ENCODE results near the gene GAB2.

GAB2 gene

DNA sequence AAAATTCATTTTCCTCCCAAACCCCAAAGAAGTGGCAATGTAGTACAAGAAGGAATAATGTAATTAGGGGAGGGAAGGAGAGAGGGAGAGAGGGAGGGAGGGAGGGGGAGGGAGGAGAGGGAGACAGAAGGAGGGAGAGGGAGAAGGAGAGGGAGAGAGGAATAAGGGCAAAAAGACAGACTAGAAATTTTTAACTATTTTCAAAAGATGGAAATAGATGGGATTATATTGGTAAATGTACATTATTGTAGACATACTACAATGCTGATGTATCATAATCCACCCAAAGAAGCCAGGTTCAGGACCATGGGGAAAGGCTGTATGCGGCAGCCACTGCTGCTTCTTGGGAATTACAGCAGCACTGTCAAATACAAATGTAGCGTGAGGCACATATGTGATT lies 74.3 kb downstream of the GAB2 start:
- no peak for DNase-seq (ENCODE audit: low read depth)

DNA sequence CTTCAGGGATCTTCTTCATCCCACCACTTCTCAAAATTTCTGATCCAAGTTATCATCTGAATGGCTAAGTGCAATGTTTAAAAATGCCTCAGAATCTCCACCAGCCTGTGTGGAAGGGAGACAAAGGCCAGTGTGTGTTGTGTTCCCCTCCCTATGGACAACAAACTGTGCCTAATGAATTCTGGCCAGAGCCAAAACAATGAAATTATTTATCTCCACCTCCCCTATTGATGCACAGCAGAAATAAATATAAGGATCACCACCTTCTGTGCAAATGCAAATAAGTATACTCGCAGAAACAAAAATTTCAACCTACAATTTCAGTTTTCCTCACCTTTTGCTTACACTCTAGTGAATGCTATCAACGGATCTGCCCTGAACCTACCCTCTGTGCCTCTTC lies 75.8 kb downstream of the GAB2 start:
- no peak for DNase-seq (ENCODE audit: low read depth)

DNA sequence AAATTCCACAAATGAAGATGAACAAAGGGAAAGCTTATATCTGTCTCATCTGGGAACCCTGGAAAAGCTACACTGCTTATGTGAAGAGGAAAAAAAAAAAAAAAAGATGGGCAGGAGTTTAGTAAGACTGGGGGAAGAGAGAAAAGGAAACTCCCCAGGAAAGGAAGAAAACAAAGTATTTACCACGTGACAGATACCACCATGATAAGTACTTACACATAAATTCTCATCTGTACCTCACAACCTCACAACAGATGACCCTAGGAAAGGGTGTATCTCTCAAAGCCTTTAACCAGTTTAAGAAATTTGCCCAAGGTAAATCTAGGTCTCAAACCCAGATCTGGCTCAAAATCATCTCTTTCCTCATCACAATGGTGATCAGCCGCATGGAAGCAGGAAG lies 77.1 kb downstream of the GAB2 start:
- no peak for DNase-seq (ENCODE audit: low read depth)

DNA sequence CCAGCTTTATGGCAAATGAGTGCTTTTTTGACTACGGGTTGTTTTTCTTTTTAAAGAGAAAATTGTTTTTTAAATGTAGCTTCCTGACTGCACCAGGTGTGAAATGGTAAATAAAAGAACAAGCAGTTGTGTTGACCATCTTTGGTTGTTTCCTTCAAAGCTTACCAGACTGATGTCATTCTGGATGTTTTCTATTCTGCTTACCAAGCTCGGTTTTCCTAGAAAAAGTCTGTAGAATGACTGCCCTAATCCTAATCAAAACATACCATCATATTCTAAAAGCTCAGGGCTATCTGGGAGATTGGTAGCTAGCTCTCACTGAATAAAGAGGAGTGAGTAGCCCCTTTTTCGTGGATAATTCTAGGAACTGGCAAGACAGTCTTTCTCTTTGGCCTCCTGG lies 77.7 kb downstream of the GAB2 start:
- no peak for DNase-seq (ENCODE audit: low read depth)

DNA sequence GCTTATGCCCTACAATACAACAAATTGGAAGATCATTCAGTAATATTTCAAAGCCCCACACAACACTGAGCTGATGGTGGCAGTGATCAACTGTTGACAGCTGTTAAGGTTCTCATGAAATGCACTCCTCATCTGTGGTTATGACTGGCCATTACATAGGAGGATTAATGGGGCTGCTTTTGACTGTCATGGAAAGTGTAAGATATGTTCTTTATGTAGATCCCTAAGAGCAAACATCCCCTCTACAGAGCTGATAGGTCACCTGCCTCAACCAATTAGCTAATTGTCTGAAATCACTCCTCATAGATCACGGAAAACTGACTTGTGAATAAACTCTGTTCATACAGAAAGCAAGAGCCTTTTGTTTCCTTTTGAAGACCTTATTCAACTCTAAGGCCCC lies 78.1 kb downstream of the GAB2 start:
- no peak for DNase-seq (ENCODE audit: low read depth)

DNA sequence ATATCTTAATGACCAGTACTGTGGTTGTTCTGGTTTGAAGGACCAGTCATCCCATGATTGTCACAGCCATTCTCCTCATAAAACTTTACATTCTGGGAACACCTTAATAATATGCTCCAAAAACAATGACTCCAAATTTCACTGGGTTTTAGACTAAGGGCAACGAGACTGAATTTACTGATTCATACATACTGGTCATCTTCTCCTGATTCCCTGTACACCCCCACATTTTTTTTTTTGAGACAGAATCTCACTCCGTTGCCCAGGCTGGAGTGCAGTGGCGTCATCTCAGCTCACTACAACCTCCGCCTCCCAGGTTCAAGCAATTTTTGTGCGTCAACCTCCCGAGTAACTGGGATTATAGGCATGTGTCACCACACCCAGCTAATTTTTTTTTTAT lies 78.9 kb downstream of the GAB2 start:
- DNase-seq (ENCODE audit: low read depth): no peak

DNA sequence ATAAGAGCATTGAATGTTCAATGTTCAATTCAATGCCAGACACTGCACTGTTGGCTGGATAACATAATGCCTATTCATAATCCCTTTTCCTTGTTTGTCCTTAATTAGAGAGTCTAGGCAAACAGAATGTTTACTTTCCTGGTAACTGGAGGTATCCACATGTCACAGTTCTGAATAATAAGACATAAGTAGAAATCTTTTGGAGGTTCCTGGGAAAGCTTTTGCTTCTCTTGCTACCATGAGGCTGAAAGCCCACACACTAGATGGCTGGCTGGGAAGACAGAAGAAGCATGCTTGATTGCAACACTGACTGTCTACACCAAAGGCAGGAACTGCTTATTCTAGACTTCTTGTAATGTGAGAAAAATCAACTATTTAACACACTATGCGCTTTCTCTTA lies 79.5 kb downstream of the GAB2 start:
- DNase-seq (ENCODE audit: low read depth): no peak

DNA sequence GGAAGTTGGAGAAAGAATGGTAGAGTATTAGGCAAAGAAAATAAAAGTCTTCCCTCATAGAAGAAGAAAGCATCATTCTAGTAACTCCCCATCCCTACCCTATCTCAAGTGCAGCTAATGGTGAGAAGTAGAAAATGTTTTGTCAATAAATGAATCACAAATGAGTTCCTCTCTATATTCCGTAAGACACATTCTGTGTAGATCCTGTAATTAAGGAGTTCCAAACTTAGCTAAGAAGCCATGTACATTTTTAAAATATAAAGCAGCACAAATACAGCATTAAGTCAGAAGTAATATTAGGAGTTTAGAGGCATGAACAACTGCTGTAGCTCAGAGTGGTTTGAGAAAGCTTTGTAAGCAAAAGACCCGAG lies 80.1 kb downstream of the GAB2 start:
- DNase-seq (ENCODE audit: low read depth): no peak

DNA sequence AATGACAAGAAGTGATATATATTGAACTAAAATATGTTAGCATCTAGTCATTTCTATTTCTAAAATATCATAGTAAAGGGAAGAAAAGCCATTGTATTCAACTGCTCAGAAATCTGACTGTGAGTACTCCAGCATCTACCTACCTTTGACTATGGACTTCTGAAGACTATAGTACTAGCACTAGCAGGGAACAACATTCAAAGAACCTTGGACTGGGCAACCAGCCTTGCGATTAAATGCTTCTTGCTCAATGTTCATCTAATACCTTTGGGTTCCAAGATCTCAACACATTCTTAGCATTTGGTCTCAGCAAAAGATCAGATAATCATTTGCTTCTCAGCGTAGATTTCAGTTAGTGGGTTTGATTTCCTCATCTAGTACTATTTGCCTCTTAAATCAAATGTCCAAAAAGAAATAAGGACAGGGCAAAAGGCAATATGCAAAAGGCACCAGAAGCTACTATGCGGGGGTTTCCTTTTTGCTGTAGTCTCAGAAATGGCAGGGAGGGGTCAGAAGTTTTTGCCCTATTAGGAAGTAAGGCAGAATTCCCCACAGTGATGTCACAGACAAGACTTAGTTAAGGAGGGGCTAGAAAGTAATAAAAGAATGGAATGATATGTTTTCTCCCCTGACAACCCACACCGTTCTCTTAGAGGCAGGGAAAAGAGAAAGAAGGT lies 80.6 kb downstream of the GAB2 start:
- no peak for DNase-seq (ENCODE audit: low read depth)

DNA sequence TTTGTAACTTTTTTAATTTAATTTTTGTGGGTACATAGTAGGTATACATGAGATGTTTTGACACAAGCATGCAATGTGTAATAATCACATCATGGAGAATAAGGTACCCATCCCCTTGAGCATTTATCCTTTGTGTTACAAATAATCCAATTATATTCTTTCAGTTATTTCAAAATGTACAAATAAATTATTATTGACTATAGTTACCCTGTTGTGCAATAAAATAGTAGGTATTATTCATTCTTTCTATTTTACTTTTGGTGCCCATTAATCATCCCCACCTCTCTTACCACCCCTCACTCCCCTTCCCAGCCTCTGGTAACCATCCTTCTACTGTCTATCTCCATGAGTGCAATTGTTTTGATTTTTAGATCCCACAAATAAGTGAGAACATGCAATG lies 83.5 kb downstream of the GAB2 start:
- no peak for DNase-seq (ENCODE audit: low read depth)

DNA sequence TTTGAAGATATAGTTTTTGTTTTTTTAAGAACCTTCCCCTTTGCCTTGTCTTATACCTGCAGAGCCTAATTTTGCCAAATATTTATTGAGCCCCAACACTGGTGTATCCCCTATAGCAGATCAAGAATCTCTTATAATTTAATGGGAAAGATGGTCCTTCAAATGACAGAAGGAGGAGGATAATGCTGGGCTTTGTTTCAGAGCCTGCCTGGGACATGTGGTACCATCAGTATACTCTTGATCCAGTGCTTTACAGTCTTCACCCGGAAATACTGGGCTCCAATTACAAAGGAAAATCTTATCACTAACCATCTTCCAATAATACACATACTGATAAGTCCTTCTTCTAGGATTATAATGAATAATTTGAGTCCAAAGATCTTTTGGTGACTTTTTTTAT lies 84.7 kb downstream of the GAB2 start:
- no peak for DNase-seq (ENCODE audit: low read depth)

DNA sequence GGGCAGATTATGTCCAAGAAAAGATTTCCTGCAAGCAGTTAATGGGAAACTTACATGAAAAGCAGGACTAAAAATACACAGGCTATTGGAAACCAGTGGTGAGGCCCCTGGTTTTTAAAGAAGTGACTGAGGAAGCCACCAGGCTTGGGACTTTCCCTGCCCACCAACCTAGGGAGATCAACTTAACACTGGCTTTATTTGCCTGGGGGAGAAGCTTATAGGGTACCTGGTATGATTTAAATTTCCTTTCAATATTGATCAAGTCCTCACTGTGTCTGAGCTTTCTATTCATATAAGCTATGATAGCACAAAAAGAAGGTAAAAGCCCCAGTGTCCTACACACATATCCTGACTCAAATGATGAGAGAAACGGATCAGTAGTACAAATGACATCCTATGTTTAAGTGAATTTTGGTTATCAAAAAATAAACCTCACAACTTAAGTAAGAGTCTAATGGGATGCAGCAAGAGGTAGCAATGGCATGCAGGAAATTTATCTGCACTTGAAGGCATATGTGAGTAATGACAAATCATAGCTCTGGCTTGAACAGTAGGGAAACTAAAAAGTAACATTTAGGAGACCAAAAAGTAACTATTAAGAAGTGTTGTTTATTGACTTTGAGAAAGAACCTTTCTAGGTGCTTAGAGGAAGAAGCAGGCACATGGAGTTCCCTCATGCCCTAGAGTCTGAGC lies 85.3 kb downstream of the GAB2 start:
- no peak for DNase-seq (ENCODE audit: low read depth)

DNA sequence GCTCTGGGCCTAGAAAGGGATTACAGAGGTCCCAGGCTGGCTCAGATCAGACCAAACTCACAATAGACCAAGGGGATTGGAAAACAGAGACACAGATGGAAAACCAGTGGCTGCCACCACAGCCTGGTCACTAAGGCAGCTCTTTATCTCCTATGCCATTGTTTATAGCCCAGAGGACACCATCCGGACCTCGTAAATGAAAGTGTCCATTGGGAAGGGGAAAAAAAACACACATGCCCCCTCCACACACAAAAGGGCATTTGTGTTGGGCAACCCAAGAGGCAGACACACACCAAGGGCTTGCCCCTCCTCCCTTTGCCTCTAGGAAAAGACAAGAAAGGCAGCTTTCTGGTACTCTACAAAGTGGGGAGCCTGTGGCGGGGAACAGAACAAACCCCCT lies 85.9 kb downstream of the GAB2 start:
- DNase-seq (ENCODE audit: low read depth): no peak

DNA sequence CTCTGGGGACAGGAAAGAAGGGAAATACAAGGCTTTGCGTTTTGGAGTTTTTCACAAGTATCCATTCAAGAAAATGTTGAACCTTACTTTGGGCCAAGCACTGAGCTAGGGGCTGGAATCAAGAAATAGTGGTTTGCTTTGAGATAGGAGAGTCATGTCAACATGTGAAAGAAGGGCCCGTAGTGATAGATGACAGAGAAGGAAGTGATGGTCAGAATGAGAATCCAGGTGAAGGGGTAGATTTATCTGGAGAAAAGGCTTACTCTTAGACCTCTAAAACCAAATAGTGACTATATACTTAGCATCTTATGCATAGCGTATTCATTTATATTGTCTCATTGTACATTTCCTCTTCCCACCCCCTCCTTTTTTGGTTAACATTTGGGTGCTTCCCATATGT lies 87.3 kb downstream of the GAB2 start:
- no peak for DNase-seq (ENCODE audit: low read depth)

DNA sequence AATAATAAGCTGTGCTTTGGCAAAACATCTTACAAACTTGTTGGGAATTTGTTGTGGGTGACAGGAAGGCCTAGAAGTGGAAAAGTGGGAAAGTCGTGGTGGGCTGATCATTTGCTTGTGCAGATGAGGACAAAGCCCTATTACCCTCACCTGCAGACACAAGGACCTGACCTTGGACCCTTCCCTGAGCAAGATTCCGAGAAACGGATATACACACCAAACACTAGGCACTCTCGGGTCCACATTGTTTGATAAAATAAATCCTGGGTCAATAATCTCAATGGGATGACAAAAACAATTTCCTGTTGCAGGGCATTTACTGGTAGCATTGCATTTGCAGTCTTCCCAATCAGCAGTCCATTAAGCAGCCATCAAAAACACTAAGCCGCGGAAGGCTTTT lies 89.7 kb downstream of the GAB2 start:
- no peak for DNase-seq (ENCODE audit: low read depth)

DNA sequence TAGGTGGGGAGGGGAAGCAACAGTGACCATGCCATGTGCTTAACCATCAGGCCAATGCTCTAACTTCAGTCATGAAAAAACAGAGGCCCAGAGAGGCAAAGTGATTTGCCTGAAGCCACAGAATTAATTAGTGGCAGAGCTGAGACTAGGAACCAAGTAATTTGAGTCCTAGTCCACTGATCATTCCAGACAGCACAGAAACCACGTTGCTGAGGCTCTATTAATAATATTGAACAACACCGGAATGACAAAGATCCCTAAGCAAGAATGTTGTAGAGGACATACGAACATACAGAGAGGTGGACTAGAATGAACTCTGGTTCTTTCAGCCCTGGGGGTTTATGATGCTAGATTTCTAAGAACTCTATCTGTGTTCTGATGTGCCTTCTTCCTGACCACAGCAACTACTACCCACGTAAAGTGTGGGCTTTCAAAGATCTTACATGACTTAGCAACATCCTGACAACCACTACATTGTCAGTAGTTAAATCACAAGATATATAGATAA lies 92.3 kb downstream of the GAB2 start:
- DNase-seq (ENCODE audit: low read depth): no peak

DNA sequence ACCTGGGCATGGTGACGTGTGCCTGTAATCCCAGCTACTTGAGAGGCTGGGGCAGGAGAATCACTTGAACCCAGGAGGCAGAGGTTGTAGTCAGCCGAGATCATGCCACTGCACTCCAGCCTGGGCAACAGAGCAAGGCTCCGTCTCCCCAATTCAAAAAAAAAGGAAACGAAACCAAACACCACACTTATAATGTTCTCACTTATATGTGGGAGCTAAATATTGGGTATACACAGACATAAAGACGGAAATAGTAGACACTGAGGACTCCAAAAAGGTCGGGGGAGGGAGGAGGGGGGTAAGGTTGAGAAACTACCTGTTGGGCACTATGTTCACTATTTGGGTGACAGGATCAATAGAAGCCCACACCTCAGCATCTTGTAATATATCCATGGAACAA lies 94.3 kb downstream of the GAB2 start:
- no peak for DNase-seq (ENCODE audit: low read depth)

DNA sequence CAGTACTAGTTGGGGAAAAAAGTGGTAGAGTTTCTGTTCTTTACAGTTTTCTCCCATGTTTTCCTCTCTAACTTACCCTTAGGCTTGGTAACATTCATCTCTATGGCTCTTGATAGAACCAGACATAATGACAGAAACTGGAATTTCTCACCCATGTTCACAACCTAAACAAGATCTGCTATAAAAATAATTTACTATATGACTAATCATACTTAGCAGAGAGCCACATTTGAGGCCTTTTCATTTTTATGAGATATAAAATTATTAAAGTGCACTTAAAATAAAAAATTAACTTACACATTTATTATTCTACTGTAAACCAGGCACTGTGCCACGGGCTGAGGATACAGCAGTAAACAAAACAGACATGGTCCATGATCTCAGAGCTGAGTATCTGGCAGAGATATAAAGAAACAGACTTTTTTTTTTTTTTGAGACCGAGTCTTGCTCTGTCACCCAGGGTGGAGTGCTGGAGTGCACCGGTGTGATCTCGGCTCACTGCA lies 98.1 kb downstream of the GAB2 start:
- DNase-seq (ENCODE audit: low read depth): no peak

DNA sequence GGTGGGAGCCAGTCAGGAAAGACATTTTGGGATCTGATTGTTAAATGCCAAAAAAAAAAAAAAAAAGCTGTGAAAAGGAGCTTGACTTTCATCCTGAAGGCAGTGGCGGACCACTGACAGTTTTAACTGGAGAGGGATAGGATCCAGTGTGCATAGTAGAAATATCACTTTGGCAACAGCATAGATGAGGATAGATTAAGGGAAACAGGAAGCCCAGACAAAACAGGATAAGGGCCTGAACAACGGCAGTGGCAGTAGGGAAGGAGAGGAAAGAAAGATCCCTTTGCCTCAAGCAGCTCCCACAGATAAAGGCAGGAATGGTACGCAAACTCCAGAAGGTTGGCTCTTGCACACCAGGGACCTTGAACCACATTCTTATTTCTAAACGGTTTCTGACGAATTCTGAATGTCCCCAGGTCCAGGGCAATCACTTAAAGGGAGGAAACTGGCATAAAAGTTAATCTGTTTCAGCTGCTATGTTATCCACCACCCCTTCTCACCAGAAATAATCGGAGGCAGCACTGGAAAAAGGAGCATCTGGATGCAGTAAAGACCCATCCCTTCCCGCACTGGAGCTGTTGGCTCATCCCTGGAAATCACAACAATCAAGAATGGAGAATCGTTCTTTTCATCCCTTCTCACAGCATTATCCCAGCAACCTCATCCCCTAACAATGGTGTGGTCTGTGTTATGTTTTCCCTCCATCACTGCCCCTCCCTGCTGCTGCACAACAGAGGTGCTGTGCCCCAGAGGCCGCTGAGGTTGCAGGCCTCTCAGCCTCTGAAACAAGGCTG lies 99.1 kb downstream of the GAB2 start:
- DNase-seq (ENCODE audit: low read depth): no peak

DNA sequence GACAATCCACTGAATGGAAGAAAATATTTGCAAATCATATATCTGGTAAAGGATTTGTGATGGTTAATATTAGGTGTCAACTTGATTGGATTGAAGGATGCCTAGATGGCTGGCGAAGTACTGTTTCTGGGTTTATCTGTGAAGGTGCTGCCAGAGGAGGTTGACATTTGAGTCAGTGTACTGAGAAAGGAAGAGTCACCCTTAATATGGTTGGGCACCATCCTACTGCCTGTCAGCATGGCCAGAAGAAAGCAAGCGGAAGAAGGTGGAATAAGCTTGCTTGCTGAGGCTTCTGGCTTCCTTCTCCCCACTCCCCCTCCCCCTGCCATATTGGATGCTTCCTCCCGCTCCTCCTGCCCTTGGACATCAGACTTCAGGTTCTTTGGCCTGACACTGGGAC lies 101.9 kb downstream of the GAB2 start:
- no peak for DNase-seq (ENCODE audit: low read depth)

DNA sequence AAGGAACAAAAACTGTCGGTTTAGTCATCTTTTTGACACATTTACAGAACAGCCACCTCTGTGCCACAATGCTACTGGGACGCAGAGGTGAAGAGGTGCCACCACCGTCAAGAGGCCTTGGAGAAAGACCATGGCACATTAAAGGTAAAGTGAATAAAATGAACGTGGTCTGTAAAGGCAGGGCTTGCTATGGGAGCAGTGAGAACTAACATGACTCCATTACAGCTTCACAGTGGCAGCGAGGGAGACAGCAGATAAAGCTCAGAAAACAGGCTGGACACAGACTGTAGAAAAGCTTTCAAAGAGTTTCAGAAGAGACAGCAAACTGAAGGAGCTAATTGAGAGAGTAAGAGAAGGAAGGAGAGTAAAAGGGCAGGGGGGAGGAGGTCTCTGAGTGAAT lies 102.9 kb downstream of the GAB2 start:
- DNase-seq (ENCODE audit: low read depth): no peak

DNA sequence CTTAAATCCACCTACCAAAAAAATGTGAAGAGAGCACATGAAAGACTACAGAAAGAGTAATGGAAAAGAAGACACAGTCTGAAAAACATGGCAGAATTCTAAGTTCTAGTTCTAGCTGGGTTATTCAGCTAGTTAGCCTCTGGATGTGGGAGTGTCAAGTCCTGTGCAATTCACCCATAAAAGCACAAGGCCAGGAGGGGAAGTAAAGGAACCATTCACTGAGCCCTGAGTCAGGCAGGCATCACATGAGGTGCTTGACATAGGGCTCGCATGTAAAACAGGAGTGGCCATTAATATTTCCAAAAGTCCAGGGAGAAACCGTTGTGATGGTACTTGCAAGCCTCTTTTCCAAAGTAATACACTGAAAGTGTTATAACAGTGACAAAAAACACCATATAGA lies 103.7 kb downstream of the GAB2 start:
- no peak for DNase-seq (ENCODE audit: low read depth)

DNA sequence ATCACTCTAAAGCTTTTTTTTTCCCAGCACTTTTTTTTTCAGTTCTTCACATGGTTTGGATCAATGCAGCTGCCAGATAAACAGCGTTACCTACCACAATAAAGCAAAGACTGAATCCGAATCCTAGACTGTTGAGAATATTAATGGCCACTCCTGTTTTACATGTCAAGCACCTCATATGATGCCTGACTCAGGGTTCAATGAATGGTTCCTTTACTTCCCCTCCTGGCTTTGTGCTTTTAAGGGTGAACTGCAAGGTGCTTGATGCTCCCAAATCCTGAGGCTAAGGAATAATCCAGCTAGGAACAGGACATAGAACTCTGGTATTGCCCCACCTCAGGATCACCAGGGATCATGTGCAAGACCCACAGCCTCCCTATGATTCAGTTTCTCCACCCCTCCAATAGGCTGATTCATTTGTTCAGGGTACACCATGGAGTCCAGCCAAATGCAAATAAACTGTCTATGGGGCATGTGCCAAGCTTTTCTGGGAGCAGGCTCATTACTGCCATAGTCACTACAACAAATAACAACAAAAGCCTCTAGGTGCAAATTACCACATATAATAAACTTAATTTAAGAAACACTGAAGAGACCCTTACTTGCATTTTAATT lies 104.3 kb downstream of the GAB2 start:
- no peak for DNase-seq (ENCODE audit: low read depth)

Data from T follicular helper cell (primary cell).